ENCODE data around the gene MTR.

- TF ChIP-seq, protein P1, sequence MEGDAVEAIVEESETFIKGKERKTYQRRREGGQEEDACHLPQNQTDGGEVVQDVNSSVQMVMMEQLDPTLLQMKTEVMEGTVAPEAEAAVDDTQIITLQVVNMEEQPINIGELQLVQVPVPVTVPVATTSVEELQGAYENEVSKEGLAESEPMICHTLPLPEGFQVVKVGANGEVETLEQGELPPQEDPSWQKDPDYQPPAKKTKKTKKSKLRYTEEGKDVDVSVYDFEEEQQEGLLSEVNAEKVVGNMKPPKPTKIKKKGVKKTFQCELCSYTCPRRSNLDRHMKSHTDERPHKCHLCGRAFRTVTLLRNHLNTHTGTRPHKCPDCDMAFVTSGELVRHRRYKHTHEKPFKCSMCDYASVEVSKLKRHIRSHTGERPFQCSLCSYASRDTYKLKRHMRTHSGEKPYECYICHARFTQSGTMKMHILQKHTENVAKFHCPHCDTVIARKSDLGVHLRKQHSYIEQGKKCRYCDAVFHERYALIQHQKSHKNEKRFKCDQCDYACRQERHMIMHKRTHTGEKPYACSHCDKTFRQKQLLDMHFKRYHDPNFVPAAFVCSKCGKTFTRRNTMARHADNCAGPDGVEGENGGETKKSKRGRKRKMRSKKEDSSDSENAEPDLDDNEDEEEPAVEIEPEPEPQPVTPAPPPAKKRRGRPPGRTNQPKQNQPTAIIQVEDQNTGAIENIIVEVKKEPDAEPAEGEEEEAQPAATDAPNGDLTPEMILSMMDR (IDR thresholded peaks at IDR 0.05) = no peak
- no peak for TF ChIP-seq POLR2A (IDR thresholded peaks at IDR 0.05; ENCODE audit: low read depth)
These were observed 17.4 kb downstream of the MTR start for GRCh38 chr1:236812334-236813030.
